Endodermal cell (in vitro differentiated cells): ENCODE measurements around the gene CAPZB. TPM values are rescaled to one million over a fixed set of nuclear protein-coding genes. Genes with fewer than 3 reads are reported as not detected.
A peak's percentile ranks its signal among the peaks of the same experiment; 100 is the strongest.

ENCODE experiments used
- DNase-seq: peaks from one replicate; pipeline ENCODE4 v3.0.0-alpha.2; 2017
- H3K27ac ChIP-seq: 2 replicates; pipeline ENCODE4 v1.5.1; 2013; ENCODE audit warnings: mild to moderate bottlenecking, low read depth, low read length, moderate library complexity
- H3K27me3 ChIP-seq: 2 replicates; pipeline ENCODE4 v1.6.1; 2013; ENCODE audit warnings: mild to moderate bottlenecking, low read length, moderate library complexity; ENCODE audit not compliant: insufficient read depth, control insufficient read depth, poor library complexity, severe bottlenecking
- H3K36me3 ChIP-seq: 2 replicates; pipeline ENCODE4 v1.7.0; 2013; ENCODE audit warnings: mild to moderate bottlenecking, low read length, moderate library complexity; ENCODE audit not compliant: control insufficient read depth, insufficient read depth
- H3K4me1 ChIP-seq: one replicate; pipeline ENCODE4 v1.7.0; 2013; ENCODE audit warnings: low read length; ENCODE audit not compliant: control insufficient read depth, insufficient read depth
- H3K4me3 ChIP-seq: 2 replicates; pipeline ENCODE4 v1.5.1; 2013; ENCODE audit warnings: mild to moderate bottlenecking, low read length, moderate library complexity
- H3K9ac ChIP-seq: 2 replicates; pipeline ENCODE4 v1.6.1; 2013; ENCODE audit warnings: mild to moderate bottlenecking, low read length, moderate library complexity; ENCODE audit not compliant: poor library complexity, severe bottlenecking; ENCODE audit errors: extremely low read depth
- H3K9me3 ChIP-seq: 2 replicates; pipeline ENCODE4 v1.6.1; 2013; ENCODE audit warnings: mild to moderate bottlenecking, low read length, moderate library complexity; ENCODE audit not compliant: control insufficient read depth
- H3K27ac Mint-ChIP-seq: 2 replicates; pipeline ENCODE4 v1.8.0; 2020; ENCODE audit warnings: mixed read lengths
- H3K27me3 Mint-ChIP-seq: 2 replicates; pipeline ENCODE4 v1.8.0; 2021; ENCODE audit warnings: mild to moderate bottlenecking, mixed read lengths; ENCODE audit not compliant: insufficient read depth
- H3K36me3 Mint-ChIP-seq: 2 replicates; pipeline ENCODE4 v1.8.0; 2020; ENCODE audit warnings: low read depth, mixed read lengths
- H3K4me1 Mint-ChIP-seq: 2 replicates; pipeline ENCODE4 v1.8.0; 2020; ENCODE audit warnings: mixed read lengths
- H3K4me3 Mint-ChIP-seq: 2 replicates; pipeline ENCODE4 v1.8.0; 2020; ENCODE audit warnings: mild to moderate bottlenecking, moderate library complexity, mixed read lengths
- H3K9me3 Mint-ChIP-seq: 2 replicates; pipeline ENCODE4 v1.8.0; 2020; ENCODE audit warnings: mild to moderate bottlenecking, mixed read lengths
- CTCF ChIP-seq: fragments of 200-600 bp; sonication (generic); conservative IDR thresholded peaks from 2 replicates; pipeline ENCODE4 v1.5.0; 2021; ENCODE audit warnings: antibody characterized with exemption, mild to moderate bottlenecking
- WGBS, 2 experiments: methylation state at CpG; one replicate each; pipeline versions ENCODE4 v1.1.5 to v1.1.7; 2013; ENCODE audit warnings: missing lambda C conversion rate in 2 of 2, mixed read lengths in 1 of 2; ENCODE audit not compliant: insufficient coverage in 1 of 2, insufficient read length in 1 of 2; 5-methylcytosine and 5-hydroxymethylcytosine counted together
- total RNA-seq, 2 donors: library from RNA; stranded (reverse); fragmentation: NEBNext Ultra II Directional in 1 of 2; extraction: Animal tissue kit (Norgen Biotek cat#: 25700) in 1 of 2; gene quantifications; 2 replicates in 1 of 2; 3 replicates in 1 of 2; pipeline ENCODE4 v1.2.1, GENCODE V29; 2021

The CAPZB gene
- total RNA-seq, 2 donors from 2014 or later: 334 to 362 TPM

DNA sequence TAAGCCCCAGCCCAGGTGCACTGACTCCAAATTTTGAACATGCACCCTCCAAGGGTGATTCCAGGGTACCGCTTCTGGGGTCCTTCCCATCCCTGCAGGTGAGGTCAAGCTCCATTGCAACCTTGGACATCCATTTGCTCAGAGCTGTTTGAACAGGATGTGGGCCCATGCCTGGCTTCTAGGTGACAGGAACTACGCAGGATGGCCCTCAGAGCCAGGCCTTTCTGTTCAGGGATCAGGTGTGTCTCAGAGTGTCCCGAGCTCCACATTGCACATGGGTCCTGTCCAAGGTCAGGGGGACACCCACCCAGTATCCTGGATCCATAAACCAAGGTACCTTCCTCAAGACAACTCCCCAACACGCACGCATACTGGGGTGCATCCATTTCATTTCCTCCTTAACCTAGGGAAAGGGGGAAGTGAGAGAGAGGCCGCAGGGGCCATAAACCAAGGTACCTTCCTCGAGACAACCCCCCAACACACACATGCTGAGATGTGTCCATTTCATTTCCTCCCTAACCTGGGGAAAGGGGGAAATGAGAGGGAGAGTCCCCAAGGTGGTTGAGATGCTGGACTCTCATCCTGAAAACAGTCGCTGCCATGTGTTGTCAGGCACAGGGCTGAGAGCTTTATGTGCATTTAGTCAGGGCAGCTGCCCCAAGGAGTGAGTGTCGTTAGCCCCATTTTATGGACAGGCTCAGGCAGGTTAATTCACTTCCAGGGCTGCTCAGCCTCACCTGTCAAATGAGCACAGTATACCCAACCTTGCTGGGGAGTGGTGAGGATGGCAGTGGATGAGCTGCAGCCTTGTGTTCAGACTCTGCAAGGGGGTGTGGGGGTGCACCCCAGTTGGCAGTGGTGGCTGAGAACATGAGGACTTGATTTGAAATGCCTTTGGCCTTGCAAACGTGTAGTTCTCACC, 171.1 kb downstream of the CAPZB start:
- H3K9ac ChIP-seq: no peak overlapping the region
- Mint-ChIP-seq H3K27me3 (no peaks in the 10 kb centered on the region), H3K9me3 (no peaks in the 10 kb centered on the region), H3K27ac (no peak overlapping the region), H3K4me1 (peaks cover 15% of the 10 kb centered on the region), H3K4me3 (peak overlapping the region; percentile 78), H3K36me3 (peaks cover 20% of the 10 kb centered on the region)
- no peaks in the 10 kb centered on the region for H3K27me3 ChIP-seq
- H3K4me3 ChIP-seq: no peak overlapping the region
- H3K27ac ChIP-seq: no peak overlapping the region
- no peak for DNase-seq
- H3K9me3 ChIP-seq: no peaks in the 10 kb centered on the region
- WGBS, 2 experiments: 96% methylated on average over 4 to 6 of the region's 10 CpGs
- no peak for TF ChIP-seq CTCF
- peaks cover 3% of the 10 kb centered on the region for H3K4me1 ChIP-seq
- H3K36me3 ChIP-seq: peaks cover 10% of the 10 kb centered on the region

DNA sequence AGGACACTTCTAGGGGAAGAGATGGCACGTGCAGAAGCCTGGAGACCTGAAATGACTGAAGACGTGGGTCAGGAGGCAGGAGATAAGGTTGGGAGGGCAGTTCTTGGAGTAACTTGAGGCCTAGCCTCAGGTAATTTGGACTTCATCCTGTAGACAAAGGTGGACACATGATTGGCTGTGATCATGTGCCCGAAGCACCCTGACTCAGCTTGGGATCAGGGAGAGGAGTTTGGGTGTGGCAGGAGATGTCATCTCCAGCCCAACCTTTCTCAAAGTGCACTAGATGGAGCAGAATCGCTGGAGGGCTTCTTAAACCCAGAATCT, 171.7 kb downstream of the CAPZB start:
- WGBS, 2 experiments: 94 to 96% methylated on average over 3 to 4 of the region's 4 CpGs
- Mint-ChIP-seq H3K27me3 (no peaks in the 10 kb centered on the region), H3K27ac (no peak overlapping the region), H3K4me1 (peaks cover 15% of the 10 kb centered on the region), H3K4me3 (peak overlapping the region; percentile 78), H3K36me3 (peaks cover 14% of the 10 kb centered on the region), H3K9me3 (no peaks in the 10 kb centered on the region)
- Histone ChIP-seq H3K27me3 (no peaks in the 10 kb centered on the region), H3K27ac (no peak overlapping the region), H3K36me3 (peaks cover 12% of the 10 kb centered on the region), H3K9ac (no peak overlapping the region), H3K4me1 (peaks cover 3% of the 10 kb centered on the region), H3K9me3 (no peaks in the 10 kb centered on the region), H3K4me3 (peak overlapping the region; percentile 91)
- DNase-seq: no peak
- no peak for TF ChIP-seq CTCF

DNA sequence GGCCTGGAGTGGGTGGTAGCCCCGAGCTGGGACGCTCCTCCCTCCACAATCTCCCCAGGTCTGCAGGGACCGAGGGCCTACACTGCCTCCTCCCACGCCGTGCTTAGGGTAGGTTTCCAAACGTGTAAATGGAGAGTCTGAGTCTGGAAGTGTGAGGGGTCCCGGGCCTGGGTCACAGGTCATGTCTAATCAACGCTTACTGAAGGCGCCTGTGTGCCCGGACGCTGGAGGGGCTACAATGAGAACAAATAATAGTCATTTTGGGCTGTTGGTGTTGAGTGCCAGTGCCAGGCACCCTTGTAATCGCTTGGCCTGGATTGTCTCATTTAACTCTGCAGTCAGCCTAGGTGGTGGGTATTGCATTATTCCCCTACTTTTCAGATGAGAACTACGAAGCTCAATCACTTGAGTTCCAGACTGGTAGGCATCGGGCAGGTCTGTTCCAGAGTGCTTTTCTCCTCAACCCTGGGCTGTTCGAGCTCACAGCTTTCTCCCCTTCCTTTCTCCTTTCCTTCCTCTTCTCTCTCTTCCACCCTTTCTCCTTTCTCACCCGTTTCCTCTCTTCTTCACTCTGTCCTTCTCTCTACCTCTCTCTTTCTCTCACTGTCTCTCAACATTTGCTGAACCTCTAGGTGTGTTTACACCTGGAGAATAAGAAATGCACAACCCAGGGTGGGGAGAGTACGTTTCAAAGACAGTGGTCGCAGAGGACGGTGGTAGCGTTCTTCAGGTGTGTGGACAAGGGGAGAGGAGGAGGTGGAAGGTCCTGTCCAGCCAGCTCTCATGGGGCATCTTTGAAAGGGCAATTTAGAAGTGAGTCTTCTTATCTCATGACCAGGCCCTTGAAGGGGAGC, 172.3 kb downstream of the CAPZB start:
- Histone ChIP-seq H3K27me3 (no peaks in the 10 kb centered on the region), H3K36me3 (peaks cover 13% of the 10 kb centered on the region), H3K4me3 (peak overlapping the region; percentile 91), H3K4me1 (peaks cover 3% of the 10 kb centered on the region), H3K27ac (no peak overlapping the region), H3K9me3 (no peaks in the 10 kb centered on the region), H3K9ac (peak overlapping the region; percentile 81)
- H3K27me3 Mint-ChIP-seq: no peaks in the 10 kb centered on the region
- peak overlapping the region; percentile 78 for H3K4me3 Mint-ChIP-seq
- H3K27ac Mint-ChIP-seq: peak overlapping the region; percentile 75
- H3K9me3 Mint-ChIP-seq: no peaks in the 10 kb centered on the region
- H3K4me1 Mint-ChIP-seq: peaks cover 15% of the 10 kb centered on the region
- H3K36me3 Mint-ChIP-seq: peaks cover 12% of the 10 kb centered on the region
- no peak for TF ChIP-seq CTCF
- no peak for DNase-seq
- WGBS, 2 experiments: 56 to 65% methylated on average over 12 to 20 of the region's 20 CpGs
